Ectodermal cell (in vitro differentiated cells): Measurements from ENCODE around the gene INTS15.
A peak's percentile ranks its signal among the peaks of the same experiment; 100 is the strongest.

Experiments
- H3K27ac ChIP-seq: 2 replicates; pipeline ENCODE4 v1.7.0; 2013; ENCODE audit warnings: mild to moderate bottlenecking, low read depth, low read length; ENCODE audit not compliant: insufficient read depth, poor library complexity, severe bottlenecking
- H3K27me3 ChIP-seq: 2 replicates; pipeline ENCODE4 v1.7.0; 2013; ENCODE audit warnings: mild to moderate bottlenecking, low read length; ENCODE audit not compliant: insufficient read depth, control insufficient read depth, poor library complexity, severe bottlenecking
- H3K36me3 ChIP-seq: one replicate; pipeline ENCODE4 v1.7.0; 2013; ENCODE audit warnings: low read length; ENCODE audit not compliant: control insufficient read depth, insufficient read depth
- H3K4me1 ChIP-seq: one replicate; pipeline ENCODE4 v1.7.0; 2013; ENCODE audit warnings: low read length; ENCODE audit not compliant: control insufficient read depth, insufficient read depth
- H3K4me3 ChIP-seq: 2 replicates; pipeline ENCODE4 v1.7.0; 2013; ENCODE audit warnings: low read depth, low read length, control low read depth; ENCODE audit not compliant: insufficient read depth
- H3K9me3 ChIP-seq: 2 replicates; pipeline ENCODE4 v1.7.0; 2013; ENCODE audit warnings: mild to moderate bottlenecking, low read length, moderate library complexity; ENCODE audit not compliant: control insufficient read depth
- WGBS, 2 experiments: methylation state at CpG; one replicate each; pipeline ENCODE4 v1.1.7; 2013; ENCODE audit warnings: missing lambda C conversion rate in 2 of 2; 5-methylcytosine and 5-hydroxymethylcytosine counted together

INTS15 gene

GRCh38 chr7:6604458-6604857, 14.6 kb downstream of the INTS15 start:
- Histone ChIP-seq H3K4me3 (no peak overlapping the region), H3K9me3 (no peaks in the 10 kb centered on the region), H3K27me3 (no peaks in the 10 kb centered on the region), H3K4me1 (no peaks in the 10 kb centered on the region), H3K27ac (no peak overlapping the region), H3K36me3 (peaks cover 20% of the 10 kb centered on the region)
- WGBS, 2 experiments, result 93% methylated on average over 10 of the region's 10 CpGs

- 94 to 96% methylated on average over 36 of the region's 36 CpGs for WGBS, 2 experiments
- Histone ChIP-seq H3K36me3 (peaks cover 11% of the 10 kb centered on the region), H3K27ac (no peak overlapping the region)
These were observed 17.2 kb downstream of the INTS15 start for GRCh38 chr7:6606866-6607583.

GRCh38 chr7:6607651-6608051, 17.8 kb downstream of the INTS15 start:
- Histone ChIP-seq H3K4me3 (no peak overlapping the region), H3K27me3 (no peaks in the 10 kb centered on the region), H3K27ac (no peak overlapping the region), H3K4me1 (no peaks in the 10 kb centered on the region), H3K9me3 (no peaks in the 10 kb centered on the region), H3K36me3 (peaks cover 9% of the 10 kb centered on the region)
- WGBS, 2 experiments, result 95 to 96% methylated on average over 38 of the region's 38 CpGs

More at GRCh38 chr7:6606866-6607583, 17.2 kb downstream of the INTS15 start:
- Histone ChIP-seq H3K4me3 (no peak overlapping the region), H3K9me3 (no peaks in the 10 kb centered on the region), H3K4me1 (no peaks in the 10 kb centered on the region), H3K27me3 (no peaks in the 10 kb centered on the region)

GRCh38 chr7:6608081-6608480, 18.3 kb downstream of the INTS15 start:
- no peak overlapping the region for H3K4me3 ChIP-seq
- no peak overlapping the region for H3K27ac ChIP-seq
- no peaks in the 10 kb centered on the region for H3K9me3 ChIP-seq
- 93 to 94% methylated on average over 27 of the region's 27 CpGs for WGBS, 2 experiments
- no peaks in the 10 kb centered on the region for H3K27me3 ChIP-seq
- H3K36me3 ChIP-seq, result peaks cover 9% of the 10 kb centered on the region
- no peaks in the 10 kb centered on the region for H3K4me1 ChIP-seq

- WGBS, 2 experiments, result 94 to 96% methylated on average over 12 of the region's 12 CpGs
- H3K4me3 ChIP-seq, result no peak overlapping the region
- no peak overlapping the region for H3K27ac ChIP-seq
- H3K27me3 ChIP-seq, result peaks cover 3% of the 10 kb centered on the region
- no peaks in the 10 kb centered on the region for H3K4me1 ChIP-seq
- H3K9me3 ChIP-seq, result no peaks in the 10 kb centered on the region
- H3K36me3 ChIP-seq, result peaks cover 9% of the 10 kb centered on the region
These were observed 19.0 kb downstream of the INTS15 start for GRCh38 chr7:6608794-6609193.

GRCh38 chr7:6612819-6613218, 23.0 kb downstream of the INTS15 start:
- Histone ChIP-seq H3K27ac (no peak overlapping the region), H3K27me3 (peaks cover 8% of the 10 kb centered on the region), H3K9me3 (no peaks in the 10 kb centered on the region), H3K36me3 (peaks cover 5% of the 10 kb centered on the region), H3K4me3 (no peak overlapping the region), H3K4me1 (peaks cover 5% of the 10 kb centered on the region)
- 86 to 87% methylated on average over 5 to 7 of the region's 7 CpGs for WGBS, 2 experiments

- Histone ChIP-seq H3K27ac (no peak overlapping the region), H3K4me3 (no peak overlapping the region), H3K4me1 (peaks cover 5% of the 10 kb centered on the region), H3K9me3 (no peaks in the 10 kb centered on the region), H3K27me3 (peaks cover 8% of the 10 kb centered on the region), H3K36me3 (no peaks in the 10 kb centered on the region)
- 74 to 77% methylated on average over 2 of the region's 2 CpGs for WGBS, 2 experiments
These were observed 23.9 kb downstream of the INTS15 start for GRCh38 chr7:6613706-6614105.

- H3K9me3 ChIP-seq, result no peaks in the 10 kb centered on the region
- WGBS, 2 experiments, result 1% methylated on average over 91 of the region's 91 CpGs
- H3K4me1 ChIP-seq, result peaks cover 5% of the 10 kb centered on the region
- H3K27ac ChIP-seq, result no peak within 1 kb of the TSS
- H3K4me3 ChIP-seq, result peak within 1 kb of the TSS; percentile 78
- H3K36me3 ChIP-seq, result no peaks in the 10 kb centered on the region
- peaks cover 8% of the 10 kb centered on the region for H3K27me3 ChIP-seq
These were observed 25.3 kb downstream of the INTS15 start, which contains the start of gene ZNF853 for GRCh38 chr7:6614953-6615722. TSS of gene ZNF853 (plus strand) at chr7:6615610. CDS start at chr7:6616175, 565 bp downstream.

- 13 to 14% methylated on average over 63 of the region's 63 CpGs for WGBS, 2 experiments
- Histone ChIP-seq H3K4me1 (peaks cover 5% of the 10 kb centered on the region), H3K4me3 (peak overlapping the region; percentile 61), H3K36me3 (peaks cover 4% of the 10 kb centered on the region), H3K9me3 (no peaks in the 10 kb centered on the region), H3K27ac (no peak overlapping the region), H3K27me3 (peaks cover 8% of the 10 kb centered on the region)
These were observed 26.1 kb downstream of the INTS15 start for GRCh38 chr7:6615723-6616555.
